Fibroblast of villous mesenchyme (primary cell): ENCODE measurements around the gene NECAP2. TPM values are rescaled to one million over a fixed set of nuclear protein-coding genes. Genes with fewer than 3 reads are reported as not detected.

ENCODE experiments used
- DNase-seq: peaks from one replicate; pipeline ENCODE4 v3.0.0-alpha.2; 2010; ENCODE audit warnings: low read depth
- H3K4me3 ChIP-seq: 2 replicates; pipeline ENCODE4 v1.5.1; 2011; ENCODE audit warnings: low read depth, mild to moderate bottlenecking, low read length
- total RNA-seq: library from RNA; depleted of rRNA; stranded (reverse); fragments of >200 nt; gene quantifications from 2 replicates; pipeline ENCODE4 v1.2.3, GENCODE V29; 2012
- TF ChIP-seq, protein P1 (sequence below): IDR thresholded peaks from 2 replicates; pipeline ENCODE4 v1.5.1; 2012; ENCODE audit warnings: low read depth, mild to moderate bottlenecking, low read length; ENCODE audit not compliant: insufficient read depth

The NECAP2 gene, protein sequence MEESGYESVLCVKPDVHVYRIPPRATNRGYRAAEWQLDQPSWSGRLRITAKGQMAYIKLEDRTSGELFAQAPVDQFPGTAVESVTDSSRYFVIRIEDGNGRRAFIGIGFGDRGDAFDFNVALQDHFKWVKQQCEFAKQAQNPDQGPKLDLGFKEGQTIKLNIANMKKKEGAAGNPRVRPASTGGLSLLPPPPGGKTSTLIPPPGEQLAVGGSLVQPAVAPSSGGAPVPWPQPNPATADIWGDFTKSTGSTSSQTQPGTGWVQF
- 90.5 and 104 TPM in 2 replicates for total RNA-seq

DNA sequence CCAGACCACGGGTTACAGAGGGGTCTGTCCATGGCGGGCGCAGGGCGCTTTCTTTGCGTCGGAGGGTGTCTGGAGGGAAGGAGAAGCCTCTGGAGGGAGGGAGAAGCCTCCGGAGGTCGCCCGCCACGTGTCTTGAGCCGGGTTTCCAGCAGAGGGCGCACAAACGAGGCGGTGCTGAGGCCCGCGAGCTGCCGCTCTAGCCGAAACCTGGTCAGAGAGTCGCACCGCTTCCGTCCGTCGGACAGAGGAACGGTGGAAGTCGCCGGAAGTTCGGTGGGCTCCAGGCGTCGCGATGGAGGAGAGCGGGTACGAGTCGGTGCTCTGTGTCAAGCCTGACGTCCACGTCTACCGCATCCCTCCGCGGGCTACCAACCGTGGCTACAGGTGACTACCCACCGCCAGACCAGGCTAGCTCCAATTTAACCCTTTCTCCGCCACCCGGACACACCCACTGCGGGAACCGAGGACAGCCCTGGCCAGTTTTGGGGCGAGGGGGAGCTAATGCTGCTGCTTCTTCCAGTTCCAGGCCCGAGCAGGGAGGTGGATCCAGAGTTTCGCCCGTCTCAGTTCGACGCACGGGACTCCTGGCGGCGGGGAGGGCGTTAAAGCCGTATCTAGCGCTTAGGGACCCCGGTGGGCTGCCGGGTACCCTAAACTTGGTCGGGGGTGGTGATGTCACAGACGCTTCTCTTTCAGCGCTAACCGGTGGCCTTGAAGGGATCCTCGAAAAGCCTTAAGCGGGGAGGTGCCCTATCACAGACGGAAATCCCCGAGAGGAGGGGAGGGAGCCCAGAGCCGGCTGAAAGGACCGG, at the start of gene NECAP2:
Gene NECAP2, plus strand, starts transcription at position 255 of the 812 bp plus-strand sequence. Its CDS starts 38 bp downstream, at position 293.
- TF ChIP-seq, protein P1, sequence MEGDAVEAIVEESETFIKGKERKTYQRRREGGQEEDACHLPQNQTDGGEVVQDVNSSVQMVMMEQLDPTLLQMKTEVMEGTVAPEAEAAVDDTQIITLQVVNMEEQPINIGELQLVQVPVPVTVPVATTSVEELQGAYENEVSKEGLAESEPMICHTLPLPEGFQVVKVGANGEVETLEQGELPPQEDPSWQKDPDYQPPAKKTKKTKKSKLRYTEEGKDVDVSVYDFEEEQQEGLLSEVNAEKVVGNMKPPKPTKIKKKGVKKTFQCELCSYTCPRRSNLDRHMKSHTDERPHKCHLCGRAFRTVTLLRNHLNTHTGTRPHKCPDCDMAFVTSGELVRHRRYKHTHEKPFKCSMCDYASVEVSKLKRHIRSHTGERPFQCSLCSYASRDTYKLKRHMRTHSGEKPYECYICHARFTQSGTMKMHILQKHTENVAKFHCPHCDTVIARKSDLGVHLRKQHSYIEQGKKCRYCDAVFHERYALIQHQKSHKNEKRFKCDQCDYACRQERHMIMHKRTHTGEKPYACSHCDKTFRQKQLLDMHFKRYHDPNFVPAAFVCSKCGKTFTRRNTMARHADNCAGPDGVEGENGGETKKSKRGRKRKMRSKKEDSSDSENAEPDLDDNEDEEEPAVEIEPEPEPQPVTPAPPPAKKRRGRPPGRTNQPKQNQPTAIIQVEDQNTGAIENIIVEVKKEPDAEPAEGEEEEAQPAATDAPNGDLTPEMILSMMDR: peak; percentile 48
- peak; percentile 91 for DNase-seq
- peak within 1 kb of the TSS; percentile 95 for H3K4me3 ChIP-seq

DNA sequence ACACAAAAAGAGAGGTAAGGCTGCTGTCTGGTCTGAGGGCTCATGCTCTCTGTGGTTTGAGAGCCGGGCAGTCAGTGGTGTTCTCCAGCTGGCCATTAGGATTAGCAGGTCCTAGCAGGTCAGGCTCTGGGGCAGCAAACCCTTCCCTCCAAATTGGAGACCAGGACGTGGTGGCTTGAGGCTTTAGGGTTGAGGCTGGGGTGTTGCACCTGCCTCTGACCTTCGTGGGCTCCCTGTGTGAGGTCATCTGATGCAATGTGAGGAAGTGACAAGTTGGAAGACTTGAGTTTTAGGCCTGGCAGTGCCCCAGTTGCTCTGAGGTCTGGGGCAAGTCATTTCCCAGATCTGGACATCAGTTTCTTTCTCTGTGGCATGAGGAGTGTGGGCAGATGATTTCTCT, 49.1 kb upstream of the NECAP2 start:
- DNase-seq: peak; percentile 41
- TF ChIP-seq, protein P1: no peak
- H3K4me3 ChIP-seq: no peak overlapping the region

DNA sequence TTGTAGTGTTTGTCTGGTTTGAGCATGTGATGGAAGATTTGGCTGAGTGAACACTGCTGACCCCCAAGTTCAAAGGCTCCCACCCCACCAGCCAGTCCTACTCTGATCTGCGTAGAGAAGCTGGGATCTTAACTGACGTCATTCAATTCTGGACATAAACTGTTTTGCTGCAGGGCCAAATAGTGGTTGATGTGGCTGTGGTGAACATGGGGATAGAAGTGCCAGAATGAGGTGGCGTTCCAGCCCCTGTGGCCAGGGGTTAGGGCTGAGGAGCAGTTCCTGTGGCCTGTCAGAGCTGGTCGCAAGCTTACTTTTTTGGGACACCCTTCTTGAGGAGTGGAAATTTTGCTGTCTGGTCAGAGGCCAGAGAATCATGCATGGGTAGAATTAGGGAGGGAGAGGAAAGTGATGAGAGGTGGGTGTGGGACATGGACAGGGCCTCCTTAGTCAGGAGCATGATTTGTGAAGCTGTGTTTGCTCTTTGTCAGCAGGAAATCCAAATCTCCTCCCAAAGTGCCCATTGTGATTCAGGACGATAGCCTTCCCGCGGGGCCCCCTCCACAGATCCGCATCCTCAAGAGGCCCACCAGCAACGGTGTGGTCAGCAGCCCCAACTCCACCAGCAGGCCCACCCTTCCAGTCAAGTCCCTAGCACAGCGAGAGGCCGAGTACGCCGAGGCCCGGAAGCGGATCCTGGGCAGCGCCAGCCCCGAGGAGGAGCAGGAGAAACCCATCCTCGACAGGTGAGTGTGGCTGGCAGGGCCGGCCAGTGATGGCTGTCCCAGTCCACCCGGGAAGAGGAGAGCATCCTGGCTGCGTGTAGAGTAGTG, 47.6 kb upstream of the NECAP2 start:
- TF ChIP-seq, protein P1: no peak
- no peak overlapping the region for H3K4me3 ChIP-seq
- DNase-seq: peak; percentile 32

DNA sequence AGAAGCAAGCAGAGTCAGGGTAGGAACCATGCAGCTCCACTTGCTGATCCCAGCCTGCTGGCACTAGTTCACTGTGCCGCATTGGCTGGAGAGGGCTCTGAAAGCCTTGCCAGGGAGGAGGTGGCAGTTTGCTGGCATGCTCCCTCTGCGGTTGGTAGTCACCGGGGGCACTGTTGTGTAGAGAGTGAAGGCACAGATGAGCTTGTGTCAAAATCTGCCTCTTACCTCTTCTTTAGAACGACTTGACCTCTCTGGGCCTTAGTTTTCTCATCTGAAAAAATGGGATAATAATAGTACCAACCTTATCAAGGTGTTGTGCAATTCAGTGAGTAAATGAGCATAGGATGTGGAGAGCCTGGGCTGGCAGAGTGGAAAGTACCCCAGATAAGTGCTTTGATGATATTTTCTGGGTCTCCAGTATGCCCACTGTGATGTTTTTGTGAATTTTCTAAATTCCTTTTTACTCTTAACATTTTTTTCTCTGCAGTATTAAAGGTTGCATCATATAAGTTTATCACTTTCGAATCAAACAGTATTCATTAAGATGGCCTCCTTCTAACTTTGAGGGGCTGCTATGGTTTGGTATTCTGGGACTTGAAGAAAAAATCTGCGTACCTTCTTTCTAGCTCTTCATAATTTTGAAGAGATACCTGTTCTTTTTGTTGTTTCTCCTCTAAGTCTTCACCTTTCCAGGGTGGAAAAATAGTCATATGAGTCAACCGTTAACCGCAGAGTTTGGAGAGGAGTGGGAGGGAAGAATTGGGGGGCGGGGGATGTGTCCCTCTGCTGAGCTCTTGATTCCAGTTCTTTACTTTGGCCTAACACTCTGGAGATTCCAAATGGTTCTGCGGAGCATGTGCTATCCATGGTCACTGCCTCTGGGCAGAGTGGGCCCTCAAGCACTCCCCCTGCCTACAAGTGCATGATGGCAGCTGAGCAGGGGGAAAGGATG, 46.7 kb upstream of the NECAP2 start:
- no peak for DNase-seq
- TF ChIP-seq, protein P1: no peak
- H3K4me3 ChIP-seq: no peak overlapping the region

DNA sequence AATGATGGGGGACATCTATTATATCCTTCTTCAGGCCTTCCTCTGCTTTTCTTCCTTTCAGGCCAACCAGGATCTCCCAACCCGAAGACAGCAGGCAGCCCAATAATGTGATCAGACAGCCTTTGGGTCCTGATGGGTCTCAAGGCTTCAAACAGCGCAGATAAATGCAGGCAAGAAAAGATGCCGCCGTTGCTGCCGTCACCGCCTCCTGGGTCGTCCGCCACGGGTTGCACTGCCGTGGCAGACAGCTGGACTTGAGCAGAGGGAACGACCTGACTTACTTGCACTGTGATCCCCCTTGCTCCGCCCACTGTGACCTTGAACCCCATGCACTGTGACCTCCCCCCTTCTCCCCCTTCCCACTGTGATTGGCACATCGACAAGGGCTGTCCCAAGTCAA, 45.5 kb upstream of the NECAP2 start:
- H3K4me3 ChIP-seq: no peak overlapping the region
- no peak for DNase-seq
- TF ChIP-seq, protein P1: no peak

DNA sequence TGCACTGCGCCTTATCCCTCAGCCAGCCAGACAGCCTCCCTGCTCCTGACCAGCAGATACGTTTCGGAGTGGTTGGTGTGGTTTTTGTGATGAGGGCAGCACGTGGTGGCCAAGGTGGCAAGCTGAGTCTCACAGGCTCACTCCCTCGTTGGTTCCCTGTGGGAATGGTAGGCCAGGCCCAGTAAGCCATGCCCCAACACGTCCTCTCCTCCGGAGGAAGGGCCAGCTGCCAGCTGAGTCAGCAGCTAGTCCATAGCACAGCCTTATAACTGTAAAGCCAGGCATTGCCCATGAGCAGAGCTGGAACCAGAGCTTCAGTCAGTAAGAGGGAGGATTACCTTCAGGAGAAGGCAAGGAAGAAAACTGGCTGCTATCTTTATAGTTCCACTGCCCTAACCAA, 43.9 kb upstream of the NECAP2 start:
- no peak overlapping the region for H3K4me3 ChIP-seq
- TF ChIP-seq, protein P1: no peak
- DNase-seq: peak; percentile 80
